GM18868 (cell line): Measurements from ENCODE around the gene DUSP12.
A peak's percentile ranks its signal among the peaks of the same experiment; 100 is the strongest.
"Not testable (repeated sequence)": the region's sequence is repeated elsewhere in the genome, so short reads cannot be mapped to it uniquely, and the experiment has no call there.

Experiments
- ATAC-seq: cut with Tn5 transposase; IDR thresholded peaks from one replicate; pipeline ENCODE4 v1.9.1; 2021; ENCODE audit warnings: mild to moderate bottlenecking, moderate library complexity; ENCODE audit not compliant: unreplicated experiment

The DUSP12 gene

GRCh38 chr1:161768986-161769672 lies 19.5 kb downstream of the DUSP12 start:
- no peak for ATAC-seq

GRCh38 chr1:161769673-161770045 lies 20.1 kb downstream of the DUSP12 start:
- ATAC-seq = not testable (repeated sequence)

- ATAC-seq = no peak
Measured at GRCh38 chr1:161770250-161770649, 20.7 kb downstream of the DUSP12 start.

GRCh38 chr1:161771161-161771560 lies 21.6 kb downstream of the DUSP12 start:
- no peak for ATAC-seq

GRCh38 chr1:161771973-161772372 lies 22.4 kb downstream of the DUSP12 start:
- ATAC-seq = no peak

GRCh38 chr1:161772397-161772796 lies 22.8 kb downstream of the DUSP12 start:
- ATAC-seq = no peak

GRCh38 chr1:161773791-161774190 lies 24.2 kb downstream of the DUSP12 start:
- ATAC-seq = no peak

GRCh38 chr1:161777261-161777660 lies 27.7 kb downstream of the DUSP12 start:
- ATAC-seq = no peak

GRCh38 chr1:161778522-161778921 lies 28.9 kb downstream of the DUSP12 start:
- ATAC-seq = peak; percentile 37

GRCh38 chr1:161779393-161779792 lies 29.8 kb downstream of the DUSP12 start:
- ATAC-seq = no peak

GRCh38 chr1:161781995-161782394 lies 32.4 kb downstream of the DUSP12 start:
- ATAC-seq = no peak

GRCh38 chr1:161782886-161783285 lies 33.3 kb downstream of the DUSP12 start:
- ATAC-seq = no peak

GRCh38 chr1:161784968-161785367 lies 35.4 kb downstream of the DUSP12 start:
- ATAC-seq = no peak

- ATAC-seq = no peak
Measured at GRCh38 chr1:161787355-161787754, 37.8 kb downstream of the DUSP12 start.

- ATAC-seq = no peak
Measured at GRCh38 chr1:161790587-161791317, 41.2 kb downstream of the DUSP12 start.

GRCh38 chr1:161791904-161792655 lies 42.5 kb downstream of the DUSP12 start:
- no peak for ATAC-seq

GRCh38 chr1:161792740-161793139 lies 43.2 kb downstream of the DUSP12 start:
- peak; percentile 82 for ATAC-seq

GRCh38 chr1:161799792-161800191 lies 50.2 kb downstream of the DUSP12 start:
- no peak for ATAC-seq

GRCh38 chr1:161801955-161802354 lies 52.4 kb downstream of the DUSP12 start:
- ATAC-seq = no peak

- ATAC-seq = no peak
Measured at GRCh38 chr1:161803181-161803580, 53.6 kb downstream of the DUSP12 start.

- no peak for ATAC-seq
Measured at GRCh38 chr1:161805399-161806197, 56.0 kb downstream of the DUSP12 start.
